ENCODE measurements around the gene BRINP3. TPM values are rescaled to one million over a fixed set of nuclear protein-coding genes. Genes with fewer than 3 reads are reported as not detected.

BRINP3 gene
- total and polyA plus RNA-seq, 4 donors, result 0.25 to 1.7 TPM; not detected in 2

DNA sequence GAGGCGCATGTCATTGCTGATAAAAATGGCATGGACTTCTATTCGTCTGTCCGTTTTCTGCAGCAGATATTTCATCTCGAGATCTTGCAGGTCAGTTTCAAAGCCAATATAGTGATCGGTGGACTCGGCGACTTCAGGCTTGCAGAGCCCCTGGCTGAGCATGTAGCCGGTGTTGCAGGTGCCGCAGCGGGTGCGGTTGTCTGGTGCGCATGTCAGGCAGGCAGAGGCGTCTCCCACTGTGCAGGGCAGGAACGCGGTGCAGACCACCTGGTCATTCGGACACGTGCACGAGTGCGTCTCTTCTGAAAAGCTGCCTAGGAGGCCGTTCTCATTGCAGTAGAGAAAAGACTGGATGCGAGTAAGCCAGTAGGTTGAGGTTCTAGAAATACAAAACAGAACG is 378.9 kb downstream of the BRINP3 start:
- no peak for DNase-seq
- intact Hi-C loops (cut with DNase I), result no loop called here
- no peaks in the 10 kb centered on the region for H3K27me3 ChIP-seq (ENCODE audit: control insufficient read depth in 1 of 2, insufficient read depth in 2 of 2, low read length in 1 of 2)
- no peaks in the 10 kb centered on the region for H3K4me1 ChIP-seq (ENCODE audit: control insufficient read depth in 1 of 2, insufficient read depth in 2 of 2, low read length in 2 of 2)
- H3K27ac ChIP-seq (ENCODE audit: low read depth in 1 of 2, low read length in 2 of 2), result no peak overlapping the region
- WGBS, 2 donors, result 87 to 90% methylated on average over 22 of the region's 22 CpGs
- H3K9me3 ChIP-seq (ENCODE audit: control insufficient read depth, low read length), result no peaks in the 10 kb centered on the region
- ATAC-seq (ENCODE audit: low FRiP score), result no peak
- no peak overlapping the region for H3K4me3 ChIP-seq (ENCODE audit: low read length in 2 of 2)
- no peaks in the 10 kb centered on the region for H3K36me3 ChIP-seq (ENCODE audit: control insufficient read depth in 1 of 2, insufficient read depth in 2 of 2, low read length in 1 of 2)

DNA sequence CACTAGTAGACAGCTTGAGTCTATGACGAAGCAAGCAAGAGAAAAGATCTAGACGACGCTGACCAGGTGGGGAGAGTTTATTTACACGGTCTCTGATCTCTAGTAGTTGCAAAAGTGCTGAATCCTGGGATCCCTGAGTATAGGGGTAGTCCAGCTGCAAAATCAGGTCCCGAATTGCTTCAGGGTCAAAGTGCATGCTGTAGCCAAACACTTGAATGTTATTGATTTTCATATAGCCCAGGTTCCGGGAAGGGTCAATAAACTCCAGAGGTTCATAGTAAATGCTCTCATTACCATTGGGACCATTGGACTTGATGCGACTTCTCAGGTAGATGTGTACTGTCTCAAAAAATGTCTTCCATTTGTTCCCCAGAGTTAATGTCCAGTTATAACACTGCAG is 379.6 kb downstream of the BRINP3 start:
- intact Hi-C loops (cut with DNase I), result no loop called here
- no peak for ATAC-seq (ENCODE audit: low FRiP score)
- DNase-seq, result no peak
- no peaks in the 10 kb centered on the region for H3K4me1 ChIP-seq (ENCODE audit: control insufficient read depth in 1 of 2, insufficient read depth in 2 of 2, low read length in 2 of 2)
- no peaks in the 10 kb centered on the region for H3K9me3 ChIP-seq (ENCODE audit: control insufficient read depth, low read length)
- WGBS, 2 donors, result 88% methylated on average over 7 of the region's 7 CpGs
- no peak overlapping the region for H3K27ac ChIP-seq (ENCODE audit: low read depth in 1 of 2, low read length in 2 of 2)
- H3K27me3 ChIP-seq (ENCODE audit: control insufficient read depth in 1 of 2, insufficient read depth in 2 of 2, low read length in 1 of 2), result no peaks in the 10 kb centered on the region
- H3K36me3 ChIP-seq (ENCODE audit: control insufficient read depth in 1 of 2, insufficient read depth in 2 of 2, low read length in 1 of 2), result no peaks in the 10 kb centered on the region
- no peak overlapping the region for H3K4me3 ChIP-seq (ENCODE audit: low read length in 2 of 2)

DNA sequence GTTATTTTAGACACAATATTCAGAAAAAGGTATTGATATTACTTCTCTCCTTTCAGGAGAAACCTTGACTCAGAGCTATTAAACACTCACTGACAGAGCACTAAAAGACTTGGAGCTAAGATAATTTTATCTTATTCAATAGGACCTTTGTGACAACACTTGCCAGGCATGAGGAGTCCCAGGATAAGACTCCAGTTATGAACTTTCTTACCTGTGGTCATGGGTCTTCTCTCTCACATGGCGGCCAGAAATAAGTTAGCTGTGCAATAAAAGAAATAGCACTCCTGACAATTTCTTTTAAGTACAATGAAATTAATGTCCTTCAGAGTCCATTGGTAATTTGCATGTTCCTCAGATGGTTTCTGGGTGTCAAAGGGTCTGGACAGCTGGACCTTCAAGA is 382.1 kb downstream of the BRINP3 start:
- no peaks in the 10 kb centered on the region for H3K27me3 ChIP-seq (ENCODE audit: control insufficient read depth in 1 of 2, insufficient read depth in 2 of 2, low read length in 1 of 2)
- no peak overlapping the region for H3K27ac ChIP-seq (ENCODE audit: low read depth in 1 of 2, low read length in 2 of 2)
- 91 to 97% methylated on average over 1 of the region's 1 CpG for WGBS, 2 donors
- intact Hi-C loops (cut with DNase I), result no loop called here
- ATAC-seq (ENCODE audit: low FRiP score) (no peak), DNase-seq (no peak)
- no peak overlapping the region for H3K4me3 ChIP-seq (ENCODE audit: low read length in 2 of 2)
- H3K9me3 ChIP-seq (ENCODE audit: control insufficient read depth, low read length), result no peaks in the 10 kb centered on the region
- no peaks in the 10 kb centered on the region for H3K36me3 ChIP-seq (ENCODE audit: control insufficient read depth in 1 of 2, insufficient read depth in 2 of 2, low read length in 1 of 2)
- H3K4me1 ChIP-seq (ENCODE audit: control insufficient read depth in 1 of 2, insufficient read depth in 2 of 2, low read length in 2 of 2), result no peaks in the 10 kb centered on the region

DNA sequence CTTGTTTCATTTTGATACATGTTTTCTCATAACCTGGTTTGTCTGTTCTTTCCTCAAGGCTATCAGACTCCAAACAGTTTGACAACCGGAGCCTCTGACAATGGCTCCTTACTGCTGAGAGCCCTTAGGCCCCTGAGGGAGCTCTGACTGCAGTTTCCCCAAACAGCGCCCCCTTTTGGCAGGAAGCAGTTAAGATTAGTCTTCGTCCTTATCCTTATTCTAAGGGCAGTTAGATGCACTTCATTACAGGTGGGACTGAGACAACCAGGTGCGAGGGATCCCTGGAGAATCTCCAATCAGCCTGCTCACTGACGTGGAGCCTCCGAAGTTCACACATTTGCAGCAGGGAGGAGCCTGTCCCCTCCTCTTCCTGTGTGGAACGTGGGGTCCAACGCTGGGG is 393.1 kb downstream of the BRINP3 start:
- H3K9me3 ChIP-seq (ENCODE audit: control insufficient read depth, low read length), result no peaks in the 10 kb centered on the region
- intact Hi-C loops (cut with DNase I), result no loop called here
- ATAC-seq (ENCODE audit: low FRiP score) (no peak), DNase-seq (no peak)
- no peaks in the 10 kb centered on the region for H3K36me3 ChIP-seq (ENCODE audit: control insufficient read depth in 1 of 2, insufficient read depth in 2 of 2, low read length in 1 of 2)
- WGBS, 2 donors, result 64 to 67% methylated on average over 8 of the region's 8 CpGs
- H3K4me1 ChIP-seq (ENCODE audit: control insufficient read depth in 1 of 2, insufficient read depth in 2 of 2, low read length in 2 of 2), result no peaks in the 10 kb centered on the region
- H3K4me3 ChIP-seq (ENCODE audit: low read length in 2 of 2), result no peak overlapping the region
- no peaks in the 10 kb centered on the region for H3K27me3 ChIP-seq (ENCODE audit: control insufficient read depth in 1 of 2, insufficient read depth in 2 of 2, low read length in 1 of 2)
- H3K27ac ChIP-seq (ENCODE audit: low read depth in 1 of 2, low read length in 2 of 2), result no peak overlapping the region

DNA sequence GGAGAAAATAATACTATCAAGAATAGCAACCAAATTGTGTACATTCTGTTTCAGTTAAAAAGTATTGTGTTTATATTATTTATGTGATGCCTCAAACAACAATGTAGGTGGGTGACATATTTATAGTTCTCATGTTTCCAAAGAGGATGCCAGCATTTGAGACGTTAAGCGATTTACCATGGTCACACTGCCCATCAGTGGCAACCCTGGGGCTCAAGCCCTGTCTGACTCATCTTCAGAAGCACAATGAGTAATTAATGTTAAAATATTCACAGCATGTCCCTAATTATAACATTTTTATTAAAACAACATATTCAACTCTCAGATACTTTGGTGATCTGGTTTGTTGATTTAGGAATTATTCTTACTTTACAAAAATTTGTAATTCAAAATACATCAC is 409.4 kb downstream of the BRINP3 start:
- ATAC-seq (ENCODE audit: low FRiP score) (no peak), DNase-seq (no peak)
- H3K36me3 ChIP-seq (ENCODE audit: control insufficient read depth in 1 of 2, insufficient read depth in 2 of 2, low read length in 1 of 2), result no peaks in the 10 kb centered on the region
- no peak overlapping the region for H3K4me3 ChIP-seq (ENCODE audit: low read length in 2 of 2)
- no peak overlapping the region for H3K27ac ChIP-seq (ENCODE audit: low read depth in 1 of 2, low read length in 2 of 2)
- H3K4me1 ChIP-seq (ENCODE audit: control insufficient read depth in 1 of 2, insufficient read depth in 2 of 2, low read length in 2 of 2), result no peaks in the 10 kb centered on the region
- intact Hi-C loops (cut with DNase I), result no loop called here
- WGBS, 2 donors, result 63 to 74% methylated on average over 2 of the region's 2 CpGs
- no peaks in the 10 kb centered on the region for H3K9me3 ChIP-seq (ENCODE audit: control insufficient read depth, low read length)
- H3K27me3 ChIP-seq (ENCODE audit: control insufficient read depth in 1 of 2, insufficient read depth in 2 of 2, low read length in 1 of 2), result no peaks in the 10 kb centered on the region

DNA sequence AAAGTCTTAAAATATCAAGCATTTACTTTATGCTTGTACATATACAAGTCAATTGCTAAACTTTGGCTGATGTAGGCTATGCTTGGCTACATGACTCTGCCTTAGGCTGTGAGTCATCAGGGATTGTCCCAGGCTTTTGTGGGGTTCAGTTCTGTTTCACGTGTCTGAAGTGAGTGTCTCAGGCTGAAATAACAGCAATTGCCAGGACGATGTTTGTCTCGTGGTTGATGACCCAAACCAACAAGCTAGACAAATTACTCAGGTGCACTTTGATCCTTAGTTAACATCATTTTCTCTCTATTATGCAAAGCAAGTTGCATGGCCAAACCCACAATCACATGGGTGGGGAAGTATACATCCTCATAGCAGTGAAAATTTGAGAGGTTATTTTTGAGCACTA is 410.1 kb downstream of the BRINP3 start:
- DNase-seq, result no peak
- ATAC-seq (ENCODE audit: low FRiP score), result no peak
- no peaks in the 10 kb centered on the region for H3K9me3 ChIP-seq (ENCODE audit: control insufficient read depth, low read length)
- WGBS, 2 donors, result 45 to 50% methylated on average over 3 of the region's 3 CpGs
- no peaks in the 10 kb centered on the region for H3K27me3 ChIP-seq (ENCODE audit: control insufficient read depth in 1 of 2, insufficient read depth in 2 of 2, low read length in 1 of 2)
- no peak overlapping the region for H3K27ac ChIP-seq (ENCODE audit: low read depth in 1 of 2, low read length in 2 of 2)
- intact Hi-C loops (cut with DNase I), result no loop called here
- H3K4me1 ChIP-seq (ENCODE audit: control insufficient read depth in 1 of 2, insufficient read depth in 2 of 2, low read length in 2 of 2), result no peaks in the 10 kb centered on the region
- H3K4me3 ChIP-seq (ENCODE audit: low read length in 2 of 2), result no peak overlapping the region
- H3K36me3 ChIP-seq (ENCODE audit: control insufficient read depth in 1 of 2, insufficient read depth in 2 of 2, low read length in 1 of 2), result no peaks in the 10 kb centered on the region

DNA sequence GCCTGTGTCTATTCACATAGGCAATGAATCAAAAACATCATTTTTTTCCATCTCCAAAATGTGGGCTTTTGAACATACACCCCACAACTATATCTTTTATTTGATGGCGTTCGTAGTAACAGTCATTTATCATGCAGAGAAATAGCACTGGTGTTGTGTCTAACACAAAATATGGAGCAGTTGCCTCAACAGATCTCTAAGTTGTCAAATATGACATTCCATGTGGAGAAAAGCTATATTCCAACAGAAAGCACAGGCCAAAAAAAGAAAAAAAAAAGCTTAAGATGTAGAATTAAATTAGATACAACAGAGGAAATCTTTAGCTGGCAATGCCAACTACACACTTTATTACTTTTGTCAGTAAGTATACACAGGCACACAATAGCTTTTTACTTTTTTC is 411.7 kb downstream of the BRINP3 start:
- no peaks in the 10 kb centered on the region for H3K36me3 ChIP-seq (ENCODE audit: control insufficient read depth in 1 of 2, insufficient read depth in 2 of 2, low read length in 1 of 2)
- no peak for ATAC-seq (ENCODE audit: low FRiP score)
- no peak for DNase-seq
- no peaks in the 10 kb centered on the region for H3K4me1 ChIP-seq (ENCODE audit: control insufficient read depth in 1 of 2, insufficient read depth in 2 of 2, low read length in 2 of 2)
- no peak overlapping the region for H3K4me3 ChIP-seq (ENCODE audit: low read length in 2 of 2)
- no peak overlapping the region for H3K27ac ChIP-seq (ENCODE audit: low read depth in 1 of 2, low read length in 2 of 2)
- H3K9me3 ChIP-seq (ENCODE audit: control insufficient read depth, low read length), result no peaks in the 10 kb centered on the region
- intact Hi-C loops (cut with DNase I), result no loop called here
- H3K27me3 ChIP-seq (ENCODE audit: control insufficient read depth in 1 of 2, insufficient read depth in 2 of 2, low read length in 1 of 2), result no peaks in the 10 kb centered on the region
- 44 to 67% methylated on average over 2 of the region's 2 CpGs for WGBS, 2 donors

DNA sequence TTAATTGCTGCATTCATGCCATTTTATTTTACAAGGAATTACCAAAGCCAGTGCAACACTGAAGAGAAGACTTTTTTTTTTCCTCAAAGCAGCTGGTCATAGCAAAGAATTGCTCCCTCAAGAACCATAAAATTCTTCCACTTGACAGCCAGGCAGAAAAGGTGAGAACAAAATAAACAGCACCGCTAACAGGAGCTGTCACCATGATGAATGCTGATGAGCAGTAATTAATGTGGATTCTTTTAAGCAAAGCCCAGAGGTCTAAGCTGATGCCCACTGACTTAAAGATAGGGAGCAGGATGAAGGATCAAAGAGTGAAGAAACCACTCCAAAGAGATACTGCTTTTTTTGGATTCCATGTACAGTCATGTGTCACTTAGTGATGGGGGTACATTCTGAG is 428.4 kb downstream of the BRINP3 start:
- H3K4me3 ChIP-seq (ENCODE audit: low read length in 2 of 2), result no peak overlapping the region
- no peaks in the 10 kb centered on the region for H3K4me1 ChIP-seq (ENCODE audit: control insufficient read depth in 1 of 2, insufficient read depth in 2 of 2, low read length in 2 of 2)
- intact Hi-C loops (cut with DNase I), result no loop called here
- DNase-seq, result no peak
- H3K27ac ChIP-seq (ENCODE audit: low read depth in 1 of 2, low read length in 2 of 2), result no peak overlapping the region
- no peaks in the 10 kb centered on the region for H3K9me3 ChIP-seq (ENCODE audit: control insufficient read depth, low read length)
- no peak for ATAC-seq (ENCODE audit: low FRiP score)
- H3K27me3 ChIP-seq (ENCODE audit: control insufficient read depth in 1 of 2, insufficient read depth in 2 of 2, low read length in 1 of 2), result no peaks in the 10 kb centered on the region
- H3K36me3 ChIP-seq (ENCODE audit: control insufficient read depth in 1 of 2, insufficient read depth in 2 of 2, low read length in 1 of 2), result no peaks in the 10 kb centered on the region
- WGBS, 2 donors, result 64% methylated on average over 1 of the region's 1 CpG
